GM18502 (cell line): ENCODE measurements around the gene DROSHA.
"Not testable (repeated sequence)": the region's sequence is repeated elsewhere in the genome, so short reads cannot be mapped to it uniquely, and the experiment has no call there.

Experiments
- ATAC-seq: cut with Tn5 transposase; IDR thresholded peaks from one replicate; pipeline ENCODE4 v1.9.1; 2021; ENCODE audit warnings: mild to moderate bottlenecking; ENCODE audit not compliant: unreplicated experiment, poor library complexity

The DROSHA gene

GRCh38 chr5:31390256-31390655 lies 141.6 kb downstream of the DROSHA start:
- no peak for ATAC-seq

DNA sequence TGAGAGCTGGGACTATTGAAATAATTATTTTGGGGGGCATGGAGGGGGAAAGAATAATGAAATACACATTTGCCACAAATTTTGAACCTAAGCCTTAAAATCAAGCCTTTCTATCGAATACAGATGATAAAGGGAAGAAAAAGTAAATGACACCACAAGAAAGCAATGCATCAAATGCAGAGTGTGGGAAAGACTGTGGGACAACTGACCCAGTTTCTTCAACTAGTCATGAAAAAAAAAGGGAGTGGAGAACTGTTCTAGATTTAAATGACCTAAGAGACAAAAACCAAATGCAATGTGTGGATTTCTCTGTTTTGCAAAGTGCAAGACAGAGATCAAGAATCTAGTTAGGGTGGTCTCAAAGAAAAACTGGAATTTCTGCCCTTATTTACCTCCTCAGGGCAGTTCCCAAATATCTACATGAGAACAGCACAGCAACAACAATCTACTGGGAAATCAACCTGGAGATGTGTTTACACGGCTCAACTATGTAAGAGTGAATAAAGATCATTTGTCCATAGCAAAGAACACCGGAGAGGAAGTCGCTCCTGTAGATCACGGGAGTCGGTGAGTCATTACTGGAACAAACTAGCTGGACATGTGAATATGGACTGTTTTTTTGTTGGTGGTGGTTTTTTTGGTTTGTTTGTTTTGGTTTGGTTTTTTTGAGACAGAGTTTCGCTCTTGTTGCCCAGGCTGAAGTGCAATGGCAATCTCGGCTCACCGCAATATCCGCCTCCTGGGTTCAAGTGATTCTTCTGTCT lies 145.9 kb downstream of the DROSHA start:
- ATAC-seq = no peak

- no peak for ATAC-seq
These were observed 148.2 kb downstream of the DROSHA start for GRCh38 chr5:31383734-31384133.

- ATAC-seq = no peak
These were observed 149.6 kb downstream of the DROSHA start for GRCh38 chr5:31382051-31382878.

- no peak for ATAC-seq
These were observed 150.6 kb downstream of the DROSHA start for GRCh38 chr5:31381299-31381698.

DNA sequence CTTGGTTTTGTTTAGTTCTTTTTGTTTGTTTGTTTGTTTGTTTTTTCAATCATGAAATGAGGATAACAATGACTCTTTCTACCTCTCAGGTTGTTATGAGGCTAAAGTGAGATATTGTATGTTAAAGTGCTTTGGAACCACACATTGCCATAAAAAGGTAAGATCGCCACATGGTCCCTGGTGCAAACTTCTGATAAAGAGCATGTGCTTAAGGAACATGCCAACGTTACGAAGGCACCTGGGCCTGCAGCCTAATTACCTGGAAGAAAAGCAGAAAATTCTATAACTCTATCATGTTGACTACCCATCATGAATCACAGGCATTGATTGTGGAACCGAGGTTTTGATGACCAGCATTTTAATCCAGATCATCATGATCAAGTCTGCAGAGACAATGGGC lies 151.8 kb downstream of the DROSHA start:
- ATAC-seq = no peak

- ATAC-seq = no peak
These were observed 153.1 kb downstream of the DROSHA start for GRCh38 chr5:31378838-31379237.

DNA sequence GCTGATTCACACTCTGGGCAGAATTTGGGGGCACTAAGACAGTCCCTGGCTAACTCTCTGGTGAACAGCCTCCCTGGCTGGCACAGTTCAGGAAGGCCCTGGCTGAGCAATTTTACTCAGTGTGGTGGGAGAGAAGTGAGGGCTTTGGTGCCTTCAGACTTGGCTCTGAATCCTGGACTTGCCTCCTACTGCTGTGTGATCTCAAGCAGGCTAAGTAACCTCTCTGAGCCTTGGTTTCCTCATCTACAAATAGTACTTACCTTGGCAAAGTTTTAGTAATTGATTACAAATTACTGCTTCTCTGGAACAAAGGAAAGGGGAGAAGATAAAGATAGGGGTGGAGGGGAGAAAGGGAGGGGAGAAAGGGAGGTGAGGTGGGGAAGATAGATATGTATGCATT lies 153.8 kb downstream of the DROSHA start:
- ATAC-seq = no peak

DNA sequence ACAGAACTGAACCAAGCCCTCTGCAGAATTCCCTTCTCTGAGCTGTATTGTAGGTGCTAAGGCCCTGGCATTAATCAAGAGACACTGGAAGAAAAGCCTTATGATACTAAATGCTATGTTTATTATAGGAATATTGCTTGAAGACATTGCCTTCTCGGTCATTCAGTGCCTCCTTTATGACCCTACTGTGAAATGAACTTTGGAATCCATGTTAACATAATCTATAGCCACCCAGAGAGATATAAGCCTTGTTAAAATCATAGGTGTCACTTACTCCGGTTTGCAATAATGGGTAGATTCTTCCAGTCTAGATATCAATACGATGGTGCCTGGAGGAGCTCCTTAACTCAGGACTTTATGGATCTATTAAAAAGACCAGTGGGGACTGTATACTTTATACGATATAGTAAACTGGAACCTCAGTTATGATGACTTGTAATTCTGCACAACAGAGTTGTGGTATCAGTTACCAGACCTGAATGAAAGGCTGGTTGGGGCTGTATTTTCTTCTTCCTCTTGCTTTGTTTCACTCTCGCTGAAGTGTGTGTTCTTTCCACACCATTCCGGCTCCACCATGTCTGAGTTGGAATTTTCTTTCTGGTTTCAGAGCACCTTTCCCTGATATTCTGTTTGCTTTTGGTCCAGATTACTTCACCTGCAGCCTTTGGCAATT lies 154.5 kb downstream of the DROSHA start:
- ATAC-seq = no peak

DNA sequence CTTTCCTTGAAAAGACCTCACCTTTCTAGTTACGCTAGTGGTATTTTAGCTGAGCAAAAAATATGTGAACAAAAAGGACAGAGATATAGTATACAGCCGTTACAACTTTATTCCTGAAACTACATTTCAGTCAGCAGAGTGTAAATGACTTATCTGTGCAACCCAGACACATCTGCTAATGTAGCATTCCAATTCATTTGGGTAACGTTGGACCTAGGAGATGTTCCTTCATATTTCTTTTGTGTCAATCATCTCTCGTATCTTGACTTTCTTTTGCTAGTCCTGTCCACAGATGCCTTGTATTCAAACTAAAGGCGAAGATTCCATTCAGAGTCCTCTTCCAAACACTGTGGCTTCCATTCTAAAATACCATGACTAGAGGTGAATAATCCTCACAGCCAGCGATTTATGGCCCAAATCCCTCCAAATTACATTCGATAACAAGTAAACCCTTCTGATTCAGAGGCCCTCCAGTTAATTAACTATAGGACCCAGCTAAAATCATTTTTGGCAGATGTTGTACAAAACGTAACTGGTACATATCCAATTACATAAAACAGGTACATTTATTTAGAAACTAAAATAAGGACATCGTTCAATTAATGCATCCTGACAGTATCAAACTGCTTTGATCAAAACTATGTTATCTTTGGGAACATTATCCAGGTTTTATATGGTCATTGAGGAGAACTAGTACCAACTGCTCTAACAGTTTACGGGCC lies 155.7 kb downstream of the DROSHA start:
- ATAC-seq = no peak

DNA sequence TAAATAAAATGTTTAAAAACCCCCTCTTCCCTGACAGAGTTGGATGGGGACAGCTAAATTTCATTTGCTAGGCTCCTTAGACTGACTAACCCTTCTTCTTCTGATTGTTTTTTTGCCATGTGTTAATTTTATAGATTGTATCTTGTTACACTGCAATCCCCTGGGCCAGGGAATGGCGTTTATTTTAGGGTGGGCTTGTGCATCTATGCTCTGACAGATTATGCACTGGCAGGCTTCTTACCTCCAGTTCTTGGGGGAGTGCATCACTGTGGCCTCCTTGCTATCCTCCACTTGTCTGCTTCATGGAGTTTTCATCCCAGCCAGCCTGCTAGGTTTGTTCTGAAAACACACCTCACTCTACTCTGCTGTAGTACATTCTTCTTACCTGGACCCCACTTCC lies 159.8 kb downstream of the DROSHA start:
- no peak for ATAC-seq

- ATAC-seq = no peak
These were observed 165.0 kb downstream of the DROSHA start for GRCh38 chr5:31366941-31367340.

DNA sequence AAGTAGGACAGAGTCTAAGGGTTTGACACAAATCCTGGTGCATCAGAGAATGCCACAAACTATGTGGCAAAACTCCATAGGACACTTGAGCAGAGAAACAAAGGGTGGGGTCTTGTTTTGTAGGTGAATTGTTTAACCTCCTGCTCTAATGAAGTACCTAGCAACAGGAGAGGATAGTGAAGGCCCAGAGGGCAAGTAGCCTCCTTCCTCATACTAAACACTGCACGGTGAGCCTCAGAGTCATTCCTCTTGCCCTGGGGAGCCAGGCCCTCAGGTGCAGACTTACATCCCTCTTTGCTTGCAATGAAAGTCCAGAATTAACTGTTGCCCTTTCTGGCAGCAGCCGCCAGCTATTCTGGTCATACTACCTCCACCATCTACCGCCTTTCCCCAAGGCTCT lies 166.1 kb downstream of the DROSHA start:
- no peak for ATAC-seq

GRCh38 chr5:31364881-31365636 lies 166.8 kb downstream of the DROSHA start:
- ATAC-seq = no peak

DNA sequence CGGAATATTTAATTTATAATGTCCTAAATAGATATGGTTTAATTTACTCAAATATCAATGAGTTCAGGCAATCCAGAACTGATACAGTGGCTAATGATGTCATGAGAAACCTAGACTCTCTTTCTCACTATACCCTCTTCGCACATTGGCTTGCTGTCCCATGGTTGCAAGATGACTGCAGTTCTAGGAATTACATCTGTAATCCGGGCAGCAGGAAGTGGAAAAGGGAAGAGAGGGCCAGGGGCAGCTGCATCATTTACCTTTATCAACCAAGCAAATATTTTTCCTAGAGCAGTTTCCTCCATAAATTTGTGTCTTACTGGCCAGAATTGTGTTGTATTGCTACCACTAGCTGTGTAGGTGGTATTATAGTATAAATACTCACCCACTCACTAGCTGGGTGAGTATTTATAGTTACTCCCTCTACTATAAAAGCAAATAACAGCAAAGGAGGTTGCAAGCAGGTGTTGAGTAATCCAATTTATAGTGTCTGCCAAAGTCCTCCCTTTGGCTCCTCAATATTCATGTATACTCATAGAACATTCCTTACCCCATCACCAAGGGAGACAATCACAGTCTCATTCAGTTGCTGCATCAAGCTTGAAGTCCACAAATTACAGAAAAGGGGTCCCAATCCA lies 168.8 kb downstream of the DROSHA start:
- ATAC-seq = no peak

- no peak for ATAC-seq
These were observed 169.4 kb downstream of the DROSHA start for GRCh38 chr5:31362529-31362900.

DNA sequence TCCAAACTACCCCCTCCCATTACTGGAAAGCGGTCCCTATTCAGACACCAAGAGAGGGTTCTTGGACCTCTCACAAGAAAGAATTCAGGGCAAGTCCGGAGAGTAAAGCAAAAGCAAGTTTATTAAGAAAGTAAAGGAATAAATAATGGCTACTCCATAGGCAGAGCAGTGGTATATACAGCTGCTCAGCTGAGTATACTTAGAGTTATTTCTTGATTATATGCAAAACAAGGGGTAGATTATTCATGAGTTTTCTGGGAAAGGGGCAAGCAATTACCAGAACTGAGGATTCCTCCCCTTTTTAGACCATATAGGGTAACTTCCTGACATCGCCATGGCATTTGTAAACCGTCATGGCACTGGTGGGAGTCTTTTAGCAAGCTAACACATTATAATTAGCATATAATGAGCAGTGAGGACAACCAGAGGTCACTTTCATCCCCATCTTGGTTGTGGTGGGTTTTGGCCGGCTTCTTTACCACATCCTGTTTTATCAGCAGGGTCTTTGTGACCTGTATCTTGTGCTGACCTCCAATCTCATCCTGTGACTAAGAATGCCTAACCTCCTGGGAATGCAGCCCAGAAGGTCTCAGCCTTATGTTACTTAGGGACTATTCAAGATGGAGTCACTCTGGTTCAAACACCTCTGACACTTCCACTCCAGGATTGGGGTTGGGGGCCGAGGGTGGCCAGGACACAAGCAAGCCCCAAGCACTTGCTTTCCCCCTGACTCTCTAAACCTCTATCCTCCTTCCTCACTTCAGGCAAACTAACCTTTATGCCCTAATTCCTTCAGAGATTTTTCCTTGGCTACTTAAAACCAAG lies 170.0 kb downstream of the DROSHA start:
- not testable (repeated sequence) for ATAC-seq

DNA sequence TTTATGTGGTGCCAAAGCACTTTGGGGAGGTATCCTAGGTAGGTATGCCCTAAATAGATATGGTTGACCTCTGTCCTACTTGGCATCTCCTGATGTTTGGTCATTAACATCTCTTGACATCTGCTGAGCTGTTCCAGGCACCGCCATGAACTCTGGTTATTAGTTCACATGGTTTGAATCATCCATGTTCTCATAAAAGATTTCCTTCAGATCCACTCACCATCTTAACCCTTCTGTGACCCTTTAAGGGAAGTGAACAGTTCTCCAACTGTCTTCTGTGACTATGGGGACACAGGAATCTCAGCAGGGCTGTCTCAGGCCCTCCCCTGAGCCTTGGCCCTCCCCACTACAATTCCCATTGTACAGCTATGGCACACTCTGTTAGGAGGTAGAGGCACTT lies 170.7 kb downstream of the DROSHA start:
- no peak for ATAC-seq

- ATAC-seq = no peak
These were observed 172.1 kb downstream of the DROSHA start for GRCh38 chr5:31359839-31360238.
